Measurements from ENCODE around the gene HMG20B.

HMG20B gene

GRCh38 chr19:3545669-3546034, 27.1 kb upstream of the HMG20B start:
- no peak for DNase-seq (ENCODE audit: low read depth, low spot score)
- ChIA-PET POLR2A (no interaction called here), CTCF (interaction anchor here (1.1 to 3.8 kb wide), 20 partner anchors 9 to 659 kb away, joined by 3 to 66 read pairs (median 5); partner anchors contain the start of gene MFSD12)
- TF ChIP-seq CTCF (IDR thresholded peaks at IDR 0.05; ENCODE audit: insufficient read depth, low read length, missing control alignments), result no peak
- H3K4me3 ChIP-seq (ENCODE audit: low read depth, low read length), result no peak overlapping the region

GRCh38 chr19:3546119-3546518, 26.6 kb upstream of the HMG20B start:
- POLR2A ChIA-PET, result no interaction called here
- no peak for DNase-seq (ENCODE audit: low read depth, low spot score)
- CTCF ChIA-PET, result interaction anchor here (0.8 to 3.8 kb wide), 15 partner anchors 9 to 658 kb away, joined by 3 to 66 read pairs (median 4); partner anchors contain the start of genes GIPC3 and MFSD12
- TF ChIP-seq CTCF (IDR thresholded peaks at IDR 0.05; ENCODE audit: insufficient read depth, low read length, missing control alignments), result no peak
- no peak overlapping the region for H3K4me3 ChIP-seq (ENCODE audit: low read depth, low read length)

- POLR2A ChIA-PET, result no interaction called here
- CTCF ChIA-PET, result interaction anchor here (1.0 to 3.8 kb wide), 8 partner anchors 9 to 160 kb away, joined by 3 to 66 read pairs (median 6); partner anchors contain the start of gene MFSD12
- DNase-seq (ENCODE audit: low read depth, low spot score), result no peak
- peak; percentile 58 for TF ChIP-seq CTCF (IDR thresholded peaks at IDR 0.05; ENCODE audit: insufficient read depth, low read length, missing control alignments)
- no peak overlapping the region for H3K4me3 ChIP-seq (ENCODE audit: low read depth, low read length)
These were observed 25.4 kb upstream of the HMG20B start for GRCh38 chr19:3547301-3547731.

- no peak for TF ChIP-seq CTCF (IDR thresholded peaks at IDR 0.05; ENCODE audit: insufficient read depth, low read length, missing control alignments)
- ChIA-PET POLR2A (no interaction called here), CTCF (interaction anchor here (0.6 to 2.1 kb wide), 7 partner anchors 9 to 159 kb away, joined by 3 to 7 read pairs (median 3); no protein-coding TSS in a partner anchor)
- no peak for DNase-seq (ENCODE audit: low read depth, low spot score)
- H3K4me3 ChIP-seq (ENCODE audit: low read depth, low read length), result no peak overlapping the region
These were observed 24.9 kb upstream of the HMG20B start for GRCh38 chr19:3547767-3548282.

GRCh38 chr19:3548606-3549005, 24.1 kb upstream of the HMG20B start:
- no peak for DNase-seq (ENCODE audit: low read depth, low spot score)
- POLR2A ChIA-PET, result interaction anchor here (0.5 kb wide), 1 partner anchor 670 kb away, joined by 3 read pairs; no protein-coding TSS in a partner anchor
- TF ChIP-seq CTCF (IDR thresholded peaks at IDR 0.05; ENCODE audit: insufficient read depth, low read length, missing control alignments), result no peak
- H3K4me3 ChIP-seq (ENCODE audit: low read depth, low read length), result no peak overlapping the region
- CTCF ChIA-PET, result interaction anchor here (0.6 to 2.1 kb wide), 8 partner anchors 8 to 244 kb away, joined by 3 to 7 read pairs (median 4); no protein-coding TSS in a partner anchor

- TF ChIP-seq CTCF (IDR thresholded peaks at IDR 0.05; ENCODE audit: insufficient read depth, low read length, missing control alignments), result no peak
- DNase-seq (ENCODE audit: low read depth, low spot score), result no peak
- ChIA-PET CTCF (interaction anchor here (2.1 kb wide), 1 partner anchor 69 kb away, joined by 6 read pairs; no protein-coding TSS in a partner anchor), POLR2A (no interaction called here)
- no peak overlapping the region for H3K4me3 ChIP-seq (ENCODE audit: low read depth, low read length)
These were observed 22.9 kb upstream of the HMG20B start for GRCh38 chr19:3549816-3550215.
